Activated CD4-positive, alpha-beta T cell treated with anti-CD3 and anti-CD28 coated beads for 48 hours (primary cell): ENCODE measurements around the gene PTBP1.
"Not testable (repeated sequence)": the region's sequence is repeated elsewhere in the genome, so short reads cannot be mapped to it uniquely, and the experiment has no call there.

Source experiments
- DNase-seq: peaks from one replicate; pipeline ENCODE4 v3.0.0-alpha.2; 2020

Gene PTBP1

GRCh38 chr19:811506-812048 is 14.3 kb downstream of the PTBP1 start:
- no peak for DNase-seq

- DNase-seq = no peak
Observed at GRCh38 chr19:812049-812746, 14.9 kb downstream of the PTBP1 start.

DNA sequence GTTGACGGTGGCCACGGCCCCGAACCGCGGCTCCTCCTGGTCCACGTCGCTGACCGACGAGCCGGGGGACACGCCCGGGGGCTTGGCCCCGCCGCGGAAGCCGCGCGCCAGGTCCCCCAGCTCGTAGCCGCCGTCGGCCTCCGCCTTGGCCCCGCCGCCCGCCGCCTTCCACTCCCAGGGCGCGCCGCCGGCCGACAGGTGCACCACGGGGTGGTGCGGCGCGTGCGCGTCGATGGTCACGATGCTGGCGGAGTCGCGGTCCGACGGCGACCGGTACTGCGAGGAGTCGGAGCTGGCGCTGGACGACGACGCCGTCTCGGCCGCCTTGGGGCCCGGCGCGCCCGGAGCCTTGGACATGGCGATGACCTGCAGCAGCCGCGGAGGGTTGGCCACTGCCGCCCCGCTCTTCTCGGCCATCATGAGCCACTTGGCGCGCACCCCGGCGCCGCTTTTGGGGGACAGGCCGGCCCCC is 15.5 kb downstream of the PTBP1 start:
- no peak for DNase-seq

GRCh38 chr19:813219-814151 is 16.2 kb downstream of the PTBP1 start:
- no peak for DNase-seq

GRCh38 chr19:814152-815078 is 17.2 kb downstream of the PTBP1 start:
- DNase-seq = no peak

DNA sequence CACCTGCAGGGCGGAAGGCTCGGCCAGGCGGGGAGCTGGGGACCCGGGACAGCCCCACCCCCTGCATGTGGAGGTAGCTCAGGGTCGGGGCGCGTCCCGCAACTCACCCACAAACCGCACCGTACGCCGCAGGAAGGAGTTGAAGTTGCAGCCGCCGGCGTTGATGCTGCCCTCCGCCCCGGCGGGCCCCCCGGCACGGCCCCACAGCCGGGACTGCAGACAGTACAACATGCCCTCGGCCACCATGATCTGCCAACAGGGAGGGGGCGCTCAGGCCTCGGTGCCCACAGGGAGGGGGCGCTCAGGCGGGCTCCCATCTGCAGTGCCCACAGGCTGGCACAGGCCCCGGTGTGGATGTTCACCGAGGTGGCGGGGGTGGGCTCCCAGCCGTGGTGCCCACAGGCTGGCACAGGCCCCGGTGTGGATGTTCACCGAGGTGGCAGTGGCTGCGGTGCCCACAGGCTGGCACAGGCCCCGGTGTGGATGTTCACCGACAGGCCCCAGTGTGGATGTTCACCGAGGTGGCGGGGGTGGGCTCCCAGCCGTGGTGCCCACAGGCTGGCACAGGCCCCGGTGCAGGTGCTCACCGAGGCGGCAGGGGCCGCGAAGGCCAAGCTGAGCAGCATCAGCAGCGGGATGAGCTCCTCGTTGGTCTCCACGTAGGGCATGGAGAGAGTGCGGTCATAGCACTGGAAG is 18.0 kb downstream of the PTBP1 start:
- DNase-seq = no peak

DNA sequence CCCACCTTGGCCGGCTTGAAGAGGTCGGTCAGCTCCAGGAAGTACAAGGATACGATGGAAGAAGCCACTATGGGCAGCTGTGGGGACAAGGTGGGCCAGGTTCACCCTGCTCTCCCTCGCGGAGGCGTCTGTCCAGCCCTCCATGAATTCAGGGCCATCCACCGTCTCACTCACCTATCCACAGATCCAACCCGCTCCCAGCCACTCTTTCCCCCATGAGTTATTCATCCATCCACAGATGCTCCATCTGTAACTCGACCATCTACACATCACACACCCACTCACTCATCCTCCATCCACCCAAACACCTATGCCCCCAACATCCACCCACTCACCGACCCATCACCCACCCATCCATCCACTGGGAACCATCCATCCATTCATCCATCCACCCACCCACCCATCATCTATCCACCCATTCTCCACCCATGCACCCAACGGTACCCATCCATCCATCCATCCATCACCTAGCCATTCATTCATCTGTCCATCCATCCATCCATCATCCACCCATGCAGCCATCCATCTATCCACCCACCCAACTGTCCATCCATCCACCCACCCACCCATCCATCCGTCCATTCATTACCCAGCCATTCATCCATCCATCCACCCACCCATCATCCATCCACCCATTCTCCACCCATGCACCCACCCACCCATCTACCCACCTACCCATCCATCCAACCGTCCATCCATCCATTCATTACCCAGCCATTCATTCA is 18.7 kb downstream of the PTBP1 start:
- no peak for DNase-seq

GRCh38 chr19:816500-816857 is 19.2 kb downstream of the PTBP1 start:
- DNase-seq = no peak

DNA sequence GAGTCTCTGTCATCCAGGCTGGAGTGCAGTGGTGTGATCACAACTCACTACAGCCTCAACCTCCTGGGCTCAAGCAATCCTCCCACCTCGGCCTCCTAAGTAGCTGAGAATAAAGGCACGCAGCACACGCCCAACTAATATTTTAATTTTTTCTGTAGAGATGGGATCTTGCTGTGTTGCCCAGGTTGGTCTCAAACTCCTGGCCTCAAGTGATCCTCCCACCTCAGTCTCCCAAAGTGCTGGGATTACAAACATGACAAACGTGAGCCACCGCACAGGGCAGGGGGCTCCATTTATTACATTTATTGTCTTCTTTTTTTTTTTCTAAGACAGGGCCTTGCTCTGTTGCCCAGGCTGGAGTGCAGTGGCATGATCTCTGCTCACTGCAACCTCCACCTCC is 23.0 kb downstream of the PTBP1 start:
- not testable (repeated sequence) for DNase-seq

GRCh38 chr19:821231-821824 is 24.1 kb downstream of the PTBP1 start:
- DNase-seq = no peak

GRCh38 chr19:821825-822503 is 24.7 kb downstream of the PTBP1 start, which contains the start of gene PLPPR3:
TSS of gene PLPPR3 (minus strand) at chr19:821955. CDS start at chr19:821559, 396 bp downstream.
- DNase-seq = no peak

DNA sequence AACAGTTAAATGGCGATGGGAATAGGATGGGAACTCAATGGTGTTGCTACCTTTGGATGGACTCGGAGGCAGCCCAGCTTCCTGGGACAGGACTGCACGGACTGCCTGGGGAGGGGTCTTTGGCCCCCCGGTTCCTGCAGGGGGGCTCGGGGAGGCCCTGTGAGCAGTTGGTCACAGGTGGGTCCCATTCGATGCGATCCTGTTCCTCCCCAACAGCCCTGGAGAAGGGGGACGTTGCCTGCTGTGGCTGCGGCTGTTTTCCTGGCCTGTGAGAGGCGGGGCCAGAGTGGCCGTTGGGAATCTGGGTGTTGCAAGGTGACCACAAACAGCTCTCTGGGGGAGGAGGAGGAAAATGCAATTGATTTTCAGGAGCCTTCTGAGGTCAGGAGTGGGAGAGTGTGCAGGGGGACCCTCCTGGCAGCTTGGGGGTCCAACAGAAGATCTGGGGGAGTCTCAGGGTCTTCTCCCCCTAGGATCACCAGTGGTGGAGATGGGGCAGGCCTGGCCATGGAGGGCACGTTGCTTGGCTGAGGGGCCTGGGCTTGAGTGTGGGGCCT is 26.4 kb downstream of the PTBP1 start:
- no peak for DNase-seq

DNA sequence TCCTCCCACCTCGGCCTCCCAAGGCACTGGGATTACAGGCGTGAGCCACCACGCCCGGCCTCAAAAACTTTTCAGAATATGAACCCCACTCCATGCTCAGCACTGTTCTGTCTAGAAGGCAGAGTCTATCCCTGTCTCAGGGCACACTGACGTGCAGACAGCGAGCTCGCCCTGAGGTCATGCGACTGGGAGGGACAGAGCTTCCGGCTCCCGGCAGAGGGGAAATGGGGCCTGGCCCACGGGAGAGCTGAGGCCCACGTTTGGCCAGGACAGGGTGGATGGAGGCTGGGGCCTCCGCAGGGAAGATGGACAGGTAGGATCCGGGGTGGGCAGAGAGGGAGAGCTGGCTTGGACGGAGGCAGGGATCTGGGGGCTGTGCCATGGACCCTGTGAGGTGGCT is 27.6 kb downstream of the PTBP1 start:
- no peak for DNase-seq

DNA sequence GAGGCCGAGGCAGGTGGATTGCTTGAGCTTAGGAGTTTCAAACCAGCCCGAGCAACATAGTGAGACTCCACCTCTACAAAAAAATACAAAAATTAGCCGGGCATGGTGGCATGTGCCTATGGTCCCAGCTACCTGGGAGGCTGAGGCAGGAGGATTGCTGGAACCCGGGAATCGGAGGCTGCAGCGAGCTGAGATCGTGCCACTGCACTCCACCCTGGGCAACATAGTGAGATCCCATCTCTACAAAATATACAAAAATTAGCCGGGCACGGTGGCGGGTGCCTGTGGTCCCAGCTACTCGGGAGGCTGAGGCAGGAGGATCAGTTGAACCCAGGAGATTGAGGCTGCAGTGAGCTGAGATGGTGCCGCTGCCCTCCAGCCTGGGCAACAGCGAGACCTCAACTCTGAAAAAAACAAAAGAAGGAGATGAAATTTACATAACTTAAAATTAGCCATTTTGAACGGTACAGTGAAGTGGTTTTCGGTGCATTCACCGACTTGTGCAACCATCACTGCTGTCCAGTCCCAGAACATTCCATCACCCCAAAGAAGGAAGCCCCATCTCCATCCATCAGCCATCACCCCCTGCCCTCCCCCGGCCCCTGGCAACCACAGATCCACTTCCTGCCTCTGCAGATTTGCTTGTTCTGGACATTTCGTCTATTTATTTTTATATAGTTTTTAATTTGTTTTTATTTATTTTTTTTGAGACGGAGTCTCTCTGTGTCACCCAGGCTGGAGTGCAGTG is 28.8 kb downstream of the PTBP1 start:
- no peak for DNase-seq

DNA sequence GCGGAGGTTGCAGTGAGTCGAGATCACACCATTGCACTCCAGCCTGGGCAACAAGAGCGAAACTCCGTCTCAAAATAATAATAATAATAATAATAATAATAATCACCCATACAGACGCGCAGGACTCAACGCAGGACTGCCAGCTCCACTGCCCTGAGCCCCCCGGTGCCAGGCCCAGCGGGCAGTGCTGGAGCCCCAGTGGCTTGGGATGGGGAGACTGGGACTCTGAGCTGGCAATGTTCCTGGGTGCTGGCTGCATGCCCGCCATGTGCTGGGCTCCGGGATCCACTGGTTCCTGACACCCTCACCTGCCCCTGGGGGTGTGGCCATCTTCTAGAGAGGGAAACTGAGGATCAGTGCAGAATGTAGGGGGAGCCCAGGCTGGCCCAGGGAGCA is 30.1 kb downstream of the PTBP1 start:
- no peak for DNase-seq

GRCh38 chr19:827710-828321 is 30.6 kb downstream of the PTBP1 start, which contains the start of gene AZU1:
TSS of gene AZU1 (plus strand) at chr19:827837. CDS start at chr19:827847, 10 bp downstream.
- DNase-seq = no peak

DNA sequence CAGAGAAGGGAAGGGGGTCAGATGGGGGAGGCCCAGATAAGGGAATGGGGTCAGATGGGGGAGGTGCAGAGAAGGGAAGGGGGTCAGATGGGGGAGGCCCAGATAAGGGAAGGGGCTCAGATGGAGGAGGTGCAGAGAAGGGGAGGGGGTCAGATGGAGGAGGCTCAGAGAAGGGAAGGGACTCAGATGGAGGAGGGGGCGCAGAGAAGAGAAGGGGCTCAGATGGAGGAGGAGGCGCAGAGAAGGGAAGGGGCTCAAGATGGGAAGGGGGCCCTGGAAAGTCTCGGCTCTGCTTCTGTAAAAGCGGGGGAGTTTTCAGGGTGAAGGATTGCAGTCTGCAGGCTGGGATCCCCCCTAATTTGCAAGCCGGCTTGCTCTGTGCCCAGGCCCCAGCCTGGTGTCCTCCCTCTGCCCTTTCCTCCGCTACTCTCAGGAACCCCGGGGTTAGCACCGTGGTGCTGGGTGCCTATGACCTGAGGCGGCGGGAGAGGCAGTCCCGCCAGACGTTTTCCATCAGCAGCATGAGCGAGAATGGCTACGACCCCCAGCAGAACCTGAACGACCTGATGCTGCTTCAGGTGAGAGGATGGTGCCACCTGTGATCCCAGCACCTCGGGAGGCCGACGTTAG is 32.0 kb downstream of the PTBP1 start:
- no peak for DNase-seq
